ENCODE data around the gene CAMK1D.
"Not testable (repeated sequence)": the region's sequence is repeated elsewhere in the genome, so short reads cannot be mapped to it uniquely, and the experiment has no call there.

CAMK1D gene

GRCh38 chr10:12849319-12850181, 500.2 kb downstream of the CAMK1D start:
- DNase-seq (ENCODE audit: low spot score), result no peak

DNA sequence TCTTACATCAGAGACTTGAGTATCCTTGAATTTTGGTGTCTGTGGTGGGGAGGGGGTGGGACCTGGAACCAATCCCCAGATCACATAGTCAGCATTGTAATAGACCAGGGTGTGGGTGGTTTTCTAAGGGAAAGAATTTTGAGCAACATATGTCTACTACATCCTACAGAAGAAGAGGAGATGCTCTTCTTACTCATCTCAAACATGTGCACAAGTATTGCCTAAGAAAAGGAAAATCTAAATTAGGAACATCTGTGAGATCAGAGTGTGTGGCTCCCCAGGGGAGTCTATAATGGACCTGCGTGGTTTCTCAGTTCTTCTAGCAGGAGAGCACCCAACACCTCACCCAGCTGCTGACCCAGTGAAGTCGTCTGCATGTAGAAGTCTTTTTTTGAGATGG, 503.3 kb downstream of the CAMK1D start:
- no peak for DNase-seq (ENCODE audit: low spot score)

GRCh38 chr10:12854988-12855387, 505.6 kb downstream of the CAMK1D start:
- no peak for DNase-seq (ENCODE audit: low spot score)

- DNase-seq (ENCODE audit: low spot score), result no peak
Measured at GRCh38 chr10:12862459-12862858, 513.1 kb downstream of the CAMK1D start.

DNA sequence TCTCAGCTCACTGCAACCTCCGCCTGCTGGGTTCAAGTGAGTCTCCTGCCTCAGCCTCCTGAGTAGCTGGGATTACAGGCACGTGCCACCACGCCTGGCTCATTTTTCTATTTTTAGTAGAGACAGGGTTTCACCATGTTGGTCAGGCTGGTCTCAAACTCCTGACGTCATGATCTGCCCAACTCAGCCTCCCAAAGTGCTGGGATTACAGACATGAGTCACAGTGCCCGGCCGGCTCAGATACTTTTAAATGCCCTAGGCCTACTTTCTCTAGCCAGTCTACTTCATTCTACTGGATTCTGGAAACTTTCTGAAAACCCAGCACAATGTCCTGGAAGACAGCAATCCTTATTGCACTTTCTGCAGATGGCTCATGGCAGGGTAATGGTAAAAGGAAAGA, 516.2 kb downstream of the CAMK1D start:
- not testable (repeated sequence) for DNase-seq (ENCODE audit: low spot score)

GRCh38 chr10:12868229-12868628, 518.9 kb downstream of the CAMK1D start:
- DNase-seq (ENCODE audit: low spot score), result no peak

GRCh38 chr10:12869427-12869826, 520.1 kb downstream of the CAMK1D start:
- no peak for DNase-seq (ENCODE audit: low spot score)

GRCh38 chr10:12872577-12872976, 523.2 kb downstream of the CAMK1D start:
- DNase-seq (ENCODE audit: low spot score), result no peak

- DNase-seq (ENCODE audit: low spot score), result no peak
Measured at GRCh38 chr10:12873172-12873571, 523.8 kb downstream of the CAMK1D start.

DNA sequence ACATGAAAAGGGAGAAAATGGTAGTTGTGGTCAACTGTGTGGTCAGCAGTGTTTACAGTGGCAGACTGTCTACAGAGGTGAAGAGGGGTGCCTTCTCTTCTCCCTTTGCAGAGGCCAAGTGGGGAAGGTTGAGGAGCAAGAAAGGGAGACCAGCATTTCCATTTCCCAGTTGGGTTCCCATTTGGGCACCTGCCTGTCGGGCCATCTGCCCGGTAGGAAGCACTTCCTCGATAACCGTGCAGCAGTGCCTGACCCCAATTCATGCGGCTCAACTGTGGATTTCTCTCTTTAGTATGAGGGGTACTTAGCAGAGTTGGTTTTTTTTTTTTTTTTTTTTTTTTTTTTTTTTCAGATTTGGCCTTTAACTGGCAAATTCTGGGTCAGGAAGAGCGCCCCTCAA, 525.2 kb downstream of the CAMK1D start:
- DNase-seq (ENCODE audit: low spot score), result no peak

- no peak for DNase-seq (ENCODE audit: low spot score)
Measured at GRCh38 chr10:12875100-12875499, 525.8 kb downstream of the CAMK1D start.

DNA sequence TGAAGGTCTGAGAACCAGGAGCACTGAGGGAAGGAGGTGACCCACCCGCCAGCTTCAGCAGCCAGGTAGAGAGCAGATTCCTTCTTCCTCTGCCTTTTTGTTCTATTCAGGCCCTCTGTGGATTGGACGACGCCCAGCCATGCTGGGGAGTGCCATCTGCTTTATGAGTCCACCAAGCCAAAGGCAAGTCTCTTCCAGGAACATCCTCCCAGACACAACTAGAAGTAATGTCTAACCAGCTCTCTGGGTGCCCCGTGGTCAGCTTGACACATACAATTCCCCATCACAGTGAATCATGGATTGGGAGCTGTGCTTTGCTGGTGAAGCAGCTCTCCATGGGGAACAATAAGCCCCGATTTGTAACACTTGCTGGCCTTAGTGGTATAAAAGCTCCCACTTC, 526.9 kb downstream of the CAMK1D start:
- no peak for DNase-seq (ENCODE audit: low spot score)

GRCh38 chr10:12877150-12877549, 527.8 kb downstream of the CAMK1D start:
- no peak for DNase-seq (ENCODE audit: low spot score)

- no peak for DNase-seq (ENCODE audit: low spot score)
Measured at GRCh38 chr10:12880423-12880822, 531.1 kb downstream of the CAMK1D start.

- no peak for DNase-seq (ENCODE audit: low spot score)
Measured at GRCh38 chr10:12884851-12885250, 535.5 kb downstream of the CAMK1D start.
